DND-41 (cell line): ENCODE data around the gene MACROD1.

Experiments
- EZH2 ChIP-seq: IDR thresholded peaks from 3 replicates; pipeline ENCODE4 v1.6.1; 2012; ENCODE audit warnings: borderline replicate concordance, low read depth, mild to moderate bottlenecking, moderate library complexity, low read length, inconsistent platforms; ENCODE audit not compliant: severe bottlenecking
- TF ChIP-seq, protein P1 (sequence below): IDR thresholded peaks from 2 replicates; pipeline ENCODE4 v1.5.1; 2012; ENCODE audit warnings: borderline replicate concordance, low read length, moderate library complexity, mild to moderate bottlenecking; ENCODE audit not compliant: poor library complexity, severe bottlenecking; ENCODE audit errors: extremely low read depth

DNA sequence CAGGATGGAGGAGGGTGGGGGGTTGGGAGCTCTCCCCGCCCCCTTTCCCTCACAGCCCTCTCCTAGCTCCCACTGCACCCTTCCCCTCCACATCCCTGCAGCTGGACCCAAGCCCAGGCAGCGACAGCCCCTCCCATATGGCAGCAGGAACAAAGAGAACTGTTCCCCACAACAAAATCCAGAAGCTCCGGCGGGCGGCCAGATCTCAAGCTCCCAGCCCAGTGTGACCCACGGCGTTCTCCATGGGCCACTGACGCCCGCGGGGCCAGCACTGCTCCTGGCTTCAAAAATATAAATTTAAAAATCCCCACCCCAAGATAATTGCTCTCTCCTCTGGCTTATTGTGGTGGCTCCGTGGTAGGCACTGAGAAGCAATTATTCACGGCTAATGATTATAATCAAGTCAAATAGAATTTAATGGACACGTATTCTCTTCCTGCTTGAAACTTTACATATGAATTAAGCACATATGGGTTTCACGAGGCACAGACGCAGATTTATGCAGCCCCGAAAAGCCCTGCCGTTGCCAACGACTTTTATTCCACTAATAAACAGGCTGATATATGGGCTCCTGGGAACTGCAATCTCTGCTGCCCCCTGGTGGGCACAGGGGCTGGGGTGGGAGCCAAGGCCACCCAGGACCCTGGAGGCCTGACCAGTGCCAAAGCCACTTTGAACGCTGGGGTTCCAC lies 17.5 kb downstream of the MACROD1 start:
- TF ChIP-seq, protein P1, sequence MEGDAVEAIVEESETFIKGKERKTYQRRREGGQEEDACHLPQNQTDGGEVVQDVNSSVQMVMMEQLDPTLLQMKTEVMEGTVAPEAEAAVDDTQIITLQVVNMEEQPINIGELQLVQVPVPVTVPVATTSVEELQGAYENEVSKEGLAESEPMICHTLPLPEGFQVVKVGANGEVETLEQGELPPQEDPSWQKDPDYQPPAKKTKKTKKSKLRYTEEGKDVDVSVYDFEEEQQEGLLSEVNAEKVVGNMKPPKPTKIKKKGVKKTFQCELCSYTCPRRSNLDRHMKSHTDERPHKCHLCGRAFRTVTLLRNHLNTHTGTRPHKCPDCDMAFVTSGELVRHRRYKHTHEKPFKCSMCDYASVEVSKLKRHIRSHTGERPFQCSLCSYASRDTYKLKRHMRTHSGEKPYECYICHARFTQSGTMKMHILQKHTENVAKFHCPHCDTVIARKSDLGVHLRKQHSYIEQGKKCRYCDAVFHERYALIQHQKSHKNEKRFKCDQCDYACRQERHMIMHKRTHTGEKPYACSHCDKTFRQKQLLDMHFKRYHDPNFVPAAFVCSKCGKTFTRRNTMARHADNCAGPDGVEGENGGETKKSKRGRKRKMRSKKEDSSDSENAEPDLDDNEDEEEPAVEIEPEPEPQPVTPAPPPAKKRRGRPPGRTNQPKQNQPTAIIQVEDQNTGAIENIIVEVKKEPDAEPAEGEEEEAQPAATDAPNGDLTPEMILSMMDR, result peak; percentile 92
- TF ChIP-seq EZH2, result no peak
